Gastroesophageal sphincter (tissue), 4 donors: ENCODE measurements around the gene BOC. TPM values are rescaled to one million over a fixed set of nuclear protein-coding genes. Genes with fewer than 3 reads are reported as not detected.

ENCODE experiments used
- ATAC-seq: fragments of 150-250 bp; one replicate; pipeline ENCODE4 v1.9.1; 2016; ENCODE audit warnings: mild to moderate bottlenecking, moderate library complexity
- H3K27ac ChIP-seq, 4 donors: fragments of 200-600 bp; sonication (generic) in 3 of 4; 1 replicate in 3 of 4; 2 replicates in 1 of 4; pipeline ENCODE4 v1.5.1; 2016 to 2019
- H3K27me3 ChIP-seq: fragments of 200-600 bp; sonication (generic); one replicate; pipeline ENCODE4 v1.5.1; 2019
- H3K36me3 ChIP-seq, 2 donors: fragments of 200-600 bp; sonication (generic); one replicate each; pipeline ENCODE4 v1.5.1; 2019; ENCODE audit warnings: control low read depth in 1 of 2
- H3K4me1 ChIP-seq, 3 donors: fragments of 200-600 bp; sonication (generic); 1 replicate in 2 of 3; 2 replicates in 1 of 3; pipeline ENCODE4 v1.5.1; 2016 to 2019; ENCODE audit warnings: control low read depth in 2 of 3
- H3K4me3 ChIP-seq, 2 donors: fragments of 200-600 bp; sonication (generic); one replicate each; pipeline ENCODE4 v1.5.1; 2019; ENCODE audit warnings: mild to moderate bottlenecking in 1 of 2, moderate library complexity in 1 of 2
- H3K9me3 ChIP-seq, 3 donors: fragments of 200-600 bp; sonication (generic); one replicate each; pipeline ENCODE4 v1.5.1; 2017 to 2019; ENCODE audit warnings: control low read depth in 2 of 3
- CTCF ChIP-seq, 4 experiments: fragments of 200-600 bp in 2 of 4; fragments of 450-650 bp in 2 of 4; sonication (generic) in 1 of 4; IDR thresholded peaks; one replicate each; pipeline ENCODE4 v1.5.1; 2017 to 2019; ENCODE audit warnings: antibody characterized with exemption in 4 of 4, mild to moderate bottlenecking in 2 of 4, moderate library complexity in 2 of 4
- EP300 ChIP-seq: sonication (generic); formaldehyde crosslinking; IDR thresholded peaks from one replicate; pipeline ENCODE4 v1.6.1; 2017; ENCODE audit warnings: antibody characterized with exemption, mild to moderate bottlenecking
- POLR2A ChIP-seq, 2 donors: fragments of 450-650 bp; IDR thresholded peaks; one replicate each; pipeline ENCODE4 v1.6.1; 2017; ENCODE audit warnings: antibody characterized with exemption in 2 of 2, mild to moderate bottlenecking in 2 of 2, moderate library complexity in 1 of 2
- POLR2AphosphoS5 ChIP-seq: sonication (generic); formaldehyde crosslinking; IDR thresholded peaks from one replicate; pipeline ENCODE4 v1.6.1; 2017; ENCODE audit warnings: antibody characterized with exemption
- WGBS, 2 donors: methylation state at CpG; one replicate each; pipeline ENCODE4 v1.1.5; 2018; ENCODE audit warnings: low coverage in 1 of 2; 5-methylcytosine and 5-hydroxymethylcytosine counted together
- total RNA-seq, 4 donors: library from RNA; depleted of rRNA; stranded (reverse); fragments of >200 nt; gene quantifications; one replicate each; pipeline ENCODE4 v1.1.0, GENCODE V29; 2016

Gene BOC
- total RNA-seq, 4 donors from 2014 or later, result 41.5 to 130 (median 73.9) TPM

- Histone ChIP-seq H3K4me3 (no peak overlapping the region), H3K27ac (peak overlapping the region in 3 of 4 donors; percentile 64 to 77 (median 75)), H3K36me3 (peaks cover 0 to 16% of the 10 kb centered on the region in 2 donors), H3K4me1 (peaks cover 3 to 78% (median 20%) of the 10 kb centered on the region in 3 donors), H3K27me3 (no peaks in the 10 kb centered on the region), H3K9me3 (no peaks in the 10 kb centered on the region)
- no peak for TF ChIP-seq POLR2A (IDR thresholded peaks at IDR 0.05)
- no peak for TF ChIP-seq POLR2AphosphoS5
- TF ChIP-seq EP300, result no peak
- TF ChIP-seq CTCF (IDR thresholded peaks at IDR 0.05), result no peak
- peak; percentile 2 for ATAC-seq
- WGBS, 2 donors, result 32 to 49% methylated on average over 2 of the region's 2 CpGs
These were observed 47.8 kb downstream of the BOC start for GRCh38 chr3:113259196-113259595.

- TF ChIP-seq CTCF (IDR thresholded peaks at IDR 0.05) (no peak), POLR2A (IDR thresholded peaks at IDR 0.05) (no peak), EP300 (no peak), POLR2AphosphoS5 (no peak)
- peak overlapping the region; percentile 10 to 84 (median 76) for H3K27ac ChIP-seq
- H3K4me3 ChIP-seq, result no peak overlapping the region
- H3K4me1 ChIP-seq, result peaks cover 3 to 84% (median 31%) of the 10 kb centered on the region in 3 donors
- WGBS, 2 donors, result 28 to 29% methylated on average over 5 to 6 of the region's 6 CpGs
- H3K27me3 ChIP-seq, result no peaks in the 10 kb centered on the region
- H3K9me3 ChIP-seq, result no peaks in the 10 kb centered on the region
- H3K36me3 ChIP-seq, result peaks cover 0 to 16% of the 10 kb centered on the region in 2 donors
- peak; percentile 79 for ATAC-seq
These were observed 49.8 kb downstream of the BOC start for GRCh38 chr3:113261063-113261625.

- TF ChIP-seq POLR2A (IDR thresholded peaks at IDR 0.05), result no peak
- TF ChIP-seq POLR2AphosphoS5, result peak; percentile 12
- H3K36me3 ChIP-seq, result peaks cover 0 to 16% of the 10 kb centered on the region in 2 donors
- WGBS, 2 donors, result 14% methylated on average over 1 of the region's 1 CpG; no CpG with 5 or more reads in 1 of the 2 donors
- ATAC-seq, result peak; percentile 65
- no peaks in the 10 kb centered on the region for H3K9me3 ChIP-seq
- no peaks in the 10 kb centered on the region for H3K27me3 ChIP-seq
- peak overlapping the region; percentile 72 to 84 (median 76) for H3K27ac ChIP-seq
- H3K4me1 ChIP-seq, result peaks cover 3 to 90% (median 31%) of the 10 kb centered on the region in 3 donors
- H3K4me3 ChIP-seq, result no peak overlapping the region
These were observed 50.4 kb downstream of the BOC start for GRCh38 chr3:113261626-113262303.

GRCh38 chr3:113262304-113262665 lies 50.9 kb downstream of the BOC start:
- no peak overlapping the region for H3K4me3 ChIP-seq
- no peak for ATAC-seq
- peaks cover 3 to 96% (median 31%) of the 10 kb centered on the region in 3 donors for H3K4me1 ChIP-seq
- H3K27me3 ChIP-seq, result no peaks in the 10 kb centered on the region
- WGBS, 2 donors, result 56 to 100% methylated on average over 1 to 2 of the region's 2 CpGs
- no peaks in the 10 kb centered on the region for H3K9me3 ChIP-seq
- peak overlapping the region in 3 of 4 donors; percentile 75 to 84 (median 77) for H3K27ac ChIP-seq
- peaks cover 0 to 15% of the 10 kb centered on the region in 2 donors for H3K36me3 ChIP-seq
- no peak for TF ChIP-seq EP300
- TF ChIP-seq CTCF (IDR thresholded peaks at IDR 0.05), result no peak
- TF ChIP-seq POLR2AphosphoS5, result no peak
- no peak for TF ChIP-seq POLR2A (IDR thresholded peaks at IDR 0.05)

- WGBS, 2 donors, result 100% methylated on average over 2 of the region's 2 CpGs; no CpG with 5 or more reads in 1 of the 2 donors
These were observed 51.7 kb downstream of the BOC start for GRCh38 chr3:113263020-113263419.

More at GRCh38 chr3:113263020-113263419, 51.7 kb downstream of the BOC start:
- no peak overlapping the region for H3K4me3 ChIP-seq
- TF ChIP-seq POLR2A (IDR thresholded peaks at IDR 0.05) (no peak), CTCF (IDR thresholded peaks at IDR 0.05) (no peak), POLR2AphosphoS5 (no peak), EP300 (no peak)
- peak overlapping the region in 3 of 4 donors; percentile 75 to 84 (median 77) for H3K27ac ChIP-seq
- H3K4me1 ChIP-seq, result peaks cover 3 to 98% (median 31%) of the 10 kb centered on the region in 3 donors
- H3K9me3 ChIP-seq, result no peaks in the 10 kb centered on the region
- no peak for ATAC-seq
- H3K36me3 ChIP-seq, result peaks cover 0 to 22% of the 10 kb centered on the region in 2 donors
- no peaks in the 10 kb centered on the region for H3K27me3 ChIP-seq
